ENCODE results near the gene MICAL3.
"Not testable (repeated sequence)": the region's sequence is repeated elsewhere in the genome, so short reads cannot be mapped to it uniquely, and the experiment has no call there.

Gene MICAL3

GRCh38 chr22:18064636-18065035 lies 40.3 kb upstream of the MICAL3 start:
- no peak for TF ChIP-seq CTCF (conservative IDR thresholded peaks at IDR 0.05; ENCODE audit: low read length)
- DNase-seq (ENCODE audit: low read depth) = no peak
- no peak overlapping the region for H3K4me3 ChIP-seq (ENCODE audit: low read length)

DNA sequence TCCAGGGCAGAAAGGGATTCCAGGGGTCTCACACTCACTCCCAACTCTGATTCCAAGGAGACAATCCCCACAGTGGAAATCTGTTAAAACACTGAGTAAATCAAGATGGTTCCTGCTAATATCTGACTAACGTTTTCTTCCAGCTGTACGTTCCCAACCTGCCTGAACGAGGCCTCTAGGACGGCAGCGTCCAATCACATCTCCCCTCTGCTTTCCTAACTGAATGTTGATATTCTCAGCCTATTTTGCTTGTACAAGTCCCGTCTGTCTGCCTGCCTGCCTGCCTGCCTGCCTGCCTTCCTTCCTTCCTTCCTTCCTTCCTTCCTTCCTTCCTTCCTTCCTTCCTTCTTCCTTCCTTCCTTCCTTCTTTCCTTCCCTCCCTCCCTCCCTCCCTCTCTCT lies 39.4 kb upstream of the MICAL3 start:
- not testable (repeated sequence) for H3K4me3 ChIP-seq (ENCODE audit: low read length); DNase-seq (ENCODE audit: low read depth)

DNA sequence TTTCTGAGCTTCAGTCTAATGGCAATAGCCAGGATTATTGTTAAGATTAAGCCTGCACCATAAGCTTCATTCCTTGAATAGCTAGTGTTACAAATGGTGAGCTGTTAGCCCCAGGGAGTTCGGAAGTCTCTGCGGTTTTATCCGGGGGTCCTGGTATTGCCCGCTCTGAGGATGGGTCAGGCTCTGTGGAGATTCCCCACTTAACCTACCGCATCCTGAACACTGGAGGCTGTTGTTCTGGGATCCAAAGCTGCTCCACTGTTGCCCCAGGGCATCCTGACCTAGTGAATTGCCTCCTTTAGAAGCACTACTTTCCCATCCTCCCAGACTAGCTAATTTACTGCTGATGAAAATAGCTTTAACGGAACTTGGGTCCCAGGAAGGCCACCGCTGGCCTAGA lies 38.9 kb upstream of the MICAL3 start:
- no peak for DNase-seq (ENCODE audit: low read depth)
- no peak for TF ChIP-seq CTCF (conservative IDR thresholded peaks at IDR 0.05; ENCODE audit: low read length)
- no peak overlapping the region for H3K4me3 ChIP-seq (ENCODE audit: low read length)

DNA sequence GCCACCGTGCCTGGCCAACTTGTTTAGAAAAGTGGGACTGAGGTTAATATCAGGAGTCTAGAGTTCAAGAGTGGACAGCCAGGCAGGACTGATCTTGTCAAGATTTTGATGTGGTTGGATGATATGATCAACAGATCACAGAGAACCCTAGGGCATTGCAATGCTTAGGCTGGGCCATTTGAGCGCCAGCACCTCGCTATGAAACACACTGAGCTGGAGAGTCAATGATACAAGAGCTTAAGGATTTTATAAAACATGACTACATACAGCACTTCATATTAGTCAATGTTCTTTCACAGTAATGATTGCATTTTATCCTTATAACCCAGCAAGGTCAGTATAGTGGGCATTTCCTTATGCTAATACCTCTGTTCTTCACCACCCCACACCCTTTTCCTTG lies 38.1 kb upstream of the MICAL3 start:
- no peak for TF ChIP-seq CTCF (conservative IDR thresholded peaks at IDR 0.05; ENCODE audit: low read length)
- no peak for DNase-seq (ENCODE audit: low read depth)
- no peak overlapping the region for H3K4me3 ChIP-seq (ENCODE audit: low read length)

DNA sequence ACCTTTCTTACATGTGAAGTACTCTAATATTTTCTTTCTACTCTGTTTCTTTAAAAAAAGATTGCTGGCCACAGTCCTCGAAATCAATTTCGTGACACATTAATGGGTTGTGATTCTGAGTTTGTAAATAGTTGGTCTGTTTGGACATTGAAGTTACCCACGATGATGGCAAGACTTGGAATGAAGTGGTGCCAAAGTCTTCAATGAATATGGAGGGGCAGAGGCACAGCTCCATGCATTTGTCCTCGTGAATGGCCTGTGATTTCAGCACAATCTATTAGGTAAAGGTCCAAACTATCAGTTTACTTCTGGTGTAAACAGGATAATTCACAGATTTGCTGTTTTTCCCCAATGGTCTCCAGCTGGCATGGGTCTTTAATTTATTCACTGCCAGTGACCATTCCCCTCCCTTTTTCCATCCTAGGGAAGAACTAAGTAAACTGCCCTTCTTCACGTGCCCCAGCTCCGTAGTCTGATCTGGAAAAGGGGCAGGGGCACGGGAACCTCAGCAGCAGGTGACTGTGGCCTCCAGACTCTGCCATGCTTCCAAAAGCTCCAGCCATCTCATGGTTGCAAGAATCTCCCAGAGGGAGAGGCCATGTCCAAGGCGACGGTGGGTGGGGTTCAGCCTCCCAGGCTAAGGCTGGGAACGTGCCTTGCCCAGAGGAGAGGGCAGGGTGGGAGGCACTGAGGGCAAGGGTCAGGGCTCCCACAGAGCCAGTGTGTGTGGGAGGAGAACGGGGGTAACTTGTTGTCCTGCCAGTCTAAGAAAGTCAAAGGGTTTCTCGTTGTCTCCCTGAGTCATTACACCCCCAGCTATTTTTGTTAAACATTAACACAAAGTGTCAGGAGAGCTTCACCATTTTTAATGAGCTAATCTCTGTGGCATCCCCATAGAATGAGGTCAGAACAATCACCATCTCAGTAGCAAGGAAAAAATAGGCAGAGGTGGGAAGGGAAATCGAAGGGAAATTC lies 36.6 kb upstream of the MICAL3 start:
- DNase-seq (ENCODE audit: low read depth) = peak; percentile 49
- no peak overlapping the region for H3K4me3 ChIP-seq (ENCODE audit: low read length)
- TF ChIP-seq CTCF (conservative IDR thresholded peaks at IDR 0.05; ENCODE audit: low read length) = no peak

GRCh38 chr22:18059991-18060390 lies 35.6 kb upstream of the MICAL3 start:
- no peak for TF ChIP-seq CTCF (conservative IDR thresholded peaks at IDR 0.05; ENCODE audit: low read length)
- no peak for DNase-seq (ENCODE audit: low read depth)

GRCh38 chr22:18059473-18059872 lies 35.1 kb upstream of the MICAL3 start:
- no peak for TF ChIP-seq CTCF (conservative IDR thresholded peaks at IDR 0.05; ENCODE audit: low read length)
- DNase-seq (ENCODE audit: low read depth) = no peak
- H3K4me3 ChIP-seq (ENCODE audit: low read length) = no peak overlapping the region

More at GRCh38 chr22:18059991-18060390, 35.6 kb upstream of the MICAL3 start:
- H3K4me3 ChIP-seq (ENCODE audit: low read length) = no peak overlapping the region
